Heart left ventricle (tissue), 16 donors: ENCODE data around the gene ANKRD30A. TPM values are rescaled to one million over a fixed set of nuclear protein-coding genes. Genes with fewer than 3 reads are reported as not detected.

Experiments used
- ATAC-seq, 4 donors: fragments of 200-7000 bp; cut with Tn5 transposase; one replicate each; pipeline ENCODE4 v1.9.1; 2020 to 2022; ENCODE audit warnings: moderate library complexity in 4 of 4, mild to moderate bottlenecking in 3 of 4, moderate number of reproducible peaks in 1 of 4
- DNase-seq, 5 donors: peaks; one replicate each; pipeline ENCODE4 v3.0.0-alpha.2; 2020
- H3K27ac ChIP-seq, 12 donors: fragments of 200-600 bp; sonication (generic) in 4 of 12; one replicate each; pipeline versions ENCODE4 v1.5.0 to v1.8.0; 2016 to 2022; ENCODE audit warnings: mild to moderate bottlenecking in 2 of 12
- H3K27me3 ChIP-seq, 9 donors: fragments of 200-600 bp; sonication (generic) in 2 of 9; one replicate each; pipeline versions ENCODE4 v1.5.1 to v1.8.0; 2016 to 2022; ENCODE audit warnings: mild to moderate bottlenecking in 3 of 9
- H3K36me3 ChIP-seq, 9 donors: fragments of 200-600 bp; sonication (generic) in 2 of 9; one replicate each; pipeline versions ENCODE4 v1.5.0 to v1.8.0; 2018 to 2022; ENCODE audit warnings: mild to moderate bottlenecking in 2 of 9
- H3K4me1 ChIP-seq, 12 donors: fragments of 200-600 bp; sonication (generic) in 4 of 12; one replicate each; pipeline versions ENCODE4 v1.5.0 to v1.8.0; 2016 to 2022; ENCODE audit warnings: mild to moderate bottlenecking in 3 of 12
- H3K4me3 ChIP-seq, 12 donors: fragments of 200-600 bp; sonication (generic) in 4 of 12; one replicate each; pipeline versions ENCODE4 v1.5.0 to v1.8.0; 2017 to 2022; ENCODE audit warnings: mild to moderate bottlenecking in 9 of 12, moderate library complexity in 4 of 12
- H3K9me3 ChIP-seq, 12 donors: fragments of 200-600 bp; sonication (generic) in 4 of 12; one replicate each; pipeline versions ENCODE4 v1.5.0 to v1.8.0; 2016 to 2022; ENCODE audit warnings: mild to moderate bottlenecking in 1 of 12
- POLR2A ChIP-seq, 2 donors: fragments of 450-650 bp; IDR thresholded peaks; one replicate each; pipeline ENCODE4 v1.6.1; 2017; ENCODE audit warnings: antibody characterized with exemption in 2 of 2, mild to moderate bottlenecking in 2 of 2, moderate library complexity in 2 of 2
- WGBS, 4 donors: extraction: QIAGEN DNeasy Blood & Tissue Kit in 2 of 4; methylation state at CpG; one replicate each; pipeline versions ENCODE4 v1.1.5 to v1.1.7; 2013 to 2018; 5-methylcytosine and 5-hydroxymethylcytosine counted together
- intact Hi-C, 10 donors: fragments of 100-400 bp; cut with DNase I; formaldehyde crosslinking; loops; one replicate each; pipeline versions ENCODE4 v1.11.1 to v1.14.2; 2022
- polyA plus RNA-seq, 2 donors: library from polyadenylated mRNA; stranded (reverse); fragments of 200-250 nt; gene quantifications; one replicate each; pipeline ENCODE4 v1.2.3, GENCODE V29; 2013
- total RNA-seq, 9 donors: library from RNA; depleted of rRNA in 2 of 9; stranded (reverse); fragments of >200 nt in 2 of 9; fragmentation: NEBNext Ultra II Directional in 3 of 9; extraction: Animal tissue kit (Norgen Biotek cat#: 25700) in 3 of 9; gene quantifications; one replicate each; pipeline versions ENCODE4 v1.1.0 to v1.2.4, GENCODE V29; 2016 to 2023
- TF ChIP-seq, protein P1 (sequence below), 12 donors: fragments of 200-600 bp; sonication (generic) in 4 of 12; IDR thresholded peaks; one replicate each; pipeline versions ENCODE4 v1.5.0 to v1.8.0; 2018 to 2022; ENCODE audit warnings: antibody characterized with exemption in 12 of 12, mild to moderate bottlenecking in 5 of 12
- donor health status: ischemic (EF 13 %, LVEDD 7.1; RV severe dilation, severe dysfunction).
- donor health status: healthy with polysubstance abuse.
- donor health status: DM: no; HTN: yes; CAD: no.
- donor health status: DM: no; HTN: no; CAD: no.
- donor health status: ischemic (EF 25% LVEDD 6.9; RV normal size, moderate dysfunction).
- donor health status: ischemic (EF 25% LVEDD 5.7; RV mildly dilated, moderate dysfunction).
- donor health status: healthy.
- donor health status: DM: yes; HTN: yes; CAD: no.
- donor health status: ischemic (EF 35%, LVEDD 5.7; RV mildly dilated, moderate dysfunction).
- donor health status: nonischemic (EF 11% LVEDD 7.7; RV severe dilation, severe dysfunction).
- donor health status: DM: yes; HTN: yes; CAD: no.
- donor health status: PGD.
- donor health status: ischemic (EF 29% LVEDD 5.4; RV normal size, mild dysfunction).
- donor health status: nonischemic (EF 23%, LVEDD 6.1; RV moderate dilation, normal function).

The ANKRD30A gene
- total and polyA plus RNA-seq, 11 donors, result not detected

GRCh38 chr10:37226524-37226923 is 101.1 kb downstream of the ANKRD30A start:
- no peaks in the 10 kb centered on the region for H3K27me3 ChIP-seq
- no peak for ATAC-seq
- intact Hi-C loops, result no loop called here

DNA sequence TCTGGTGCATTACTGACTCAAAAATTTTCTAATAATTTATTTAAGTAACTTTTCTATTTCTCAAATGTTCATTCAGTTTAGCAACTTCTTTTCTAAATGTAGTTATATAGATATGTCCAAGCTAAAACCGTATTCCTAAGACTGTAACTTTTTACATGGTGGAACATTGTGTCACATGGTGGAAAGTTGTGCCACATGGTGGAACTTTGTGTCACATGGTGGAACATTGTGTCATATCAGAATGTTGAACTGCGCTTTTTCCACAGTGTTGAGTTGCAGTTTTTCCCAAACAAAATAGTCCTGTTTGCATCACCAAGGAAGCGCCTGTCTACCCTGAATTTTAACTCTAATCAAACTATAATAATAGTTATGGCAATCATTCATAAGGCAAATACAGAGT is 109.3 kb downstream of the ANKRD30A start:
- no peaks in the 10 kb centered on the region for H3K4me1 ChIP-seq
- H3K9me3 ChIP-seq, result no peaks in the 10 kb centered on the region
- intact Hi-C loops, result no loop called here
- no peaks in the 10 kb centered on the region for H3K27me3 ChIP-seq
- H3K4me3 ChIP-seq, result no peak overlapping the region
- H3K36me3 ChIP-seq, result no peaks in the 10 kb centered on the region
- DNase-seq (no peak), ATAC-seq (no peak)
- WGBS, 4 donors, result 74 to 79% (median 77%) methylated on average over 3 of the region's 3 CpGs
- TF ChIP-seq POLR2A (IDR thresholded peaks at IDR 0.05), result no peak
- TF ChIP-seq, protein P1, sequence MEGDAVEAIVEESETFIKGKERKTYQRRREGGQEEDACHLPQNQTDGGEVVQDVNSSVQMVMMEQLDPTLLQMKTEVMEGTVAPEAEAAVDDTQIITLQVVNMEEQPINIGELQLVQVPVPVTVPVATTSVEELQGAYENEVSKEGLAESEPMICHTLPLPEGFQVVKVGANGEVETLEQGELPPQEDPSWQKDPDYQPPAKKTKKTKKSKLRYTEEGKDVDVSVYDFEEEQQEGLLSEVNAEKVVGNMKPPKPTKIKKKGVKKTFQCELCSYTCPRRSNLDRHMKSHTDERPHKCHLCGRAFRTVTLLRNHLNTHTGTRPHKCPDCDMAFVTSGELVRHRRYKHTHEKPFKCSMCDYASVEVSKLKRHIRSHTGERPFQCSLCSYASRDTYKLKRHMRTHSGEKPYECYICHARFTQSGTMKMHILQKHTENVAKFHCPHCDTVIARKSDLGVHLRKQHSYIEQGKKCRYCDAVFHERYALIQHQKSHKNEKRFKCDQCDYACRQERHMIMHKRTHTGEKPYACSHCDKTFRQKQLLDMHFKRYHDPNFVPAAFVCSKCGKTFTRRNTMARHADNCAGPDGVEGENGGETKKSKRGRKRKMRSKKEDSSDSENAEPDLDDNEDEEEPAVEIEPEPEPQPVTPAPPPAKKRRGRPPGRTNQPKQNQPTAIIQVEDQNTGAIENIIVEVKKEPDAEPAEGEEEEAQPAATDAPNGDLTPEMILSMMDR (IDR thresholded peaks at IDR 0.05), result no peak
- no peak overlapping the region for H3K27ac ChIP-seq

More at GRCh38 chr10:37226524-37226923, 101.1 kb downstream of the ANKRD30A start:
- Histone ChIP-seq H3K4me3 (no peak overlapping the region), H3K4me1 (no peaks in the 10 kb centered on the region), H3K36me3 (no peaks in the 10 kb centered on the region), H3K9me3 (no peaks in the 10 kb centered on the region), H3K27ac (no peak overlapping the region)
- DNase-seq, result no peak
- TF ChIP-seq POLR2A (IDR thresholded peaks at IDR 0.05), result no peak
- TF ChIP-seq, protein P1 (IDR thresholded peaks at IDR 0.05), result no peak

DNA sequence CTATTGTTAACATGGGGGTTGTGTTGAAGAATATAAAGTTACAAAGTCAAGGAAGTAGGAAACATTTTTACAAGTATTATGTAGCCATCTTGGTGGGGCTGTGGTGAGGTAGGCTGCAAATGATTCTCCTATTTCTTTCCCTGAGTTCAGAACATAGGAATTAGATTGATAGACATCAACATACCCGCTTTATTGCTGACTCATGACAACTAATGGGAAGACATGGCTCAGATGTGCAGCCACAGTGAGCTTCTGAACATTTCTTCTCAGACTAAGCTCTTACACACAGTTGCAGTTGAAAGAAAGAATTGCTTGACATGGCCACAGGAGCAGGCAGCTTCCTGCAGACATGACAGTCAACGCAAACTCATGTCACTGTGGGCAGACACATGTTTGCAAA is 110.7 kb downstream of the ANKRD30A start:
- intact Hi-C loops, result no loop called here
- no peak for TF ChIP-seq POLR2A (IDR thresholded peaks at IDR 0.05)
- TF ChIP-seq, protein P1 (IDR thresholded peaks at IDR 0.05), result no peak
- ATAC-seq (no peak), DNase-seq (no peak)
- H3K27me3 ChIP-seq, result no peaks in the 10 kb centered on the region
- H3K27ac ChIP-seq, result no peak overlapping the region
- H3K4me3 ChIP-seq, result no peak overlapping the region
- 61 to 73% (median 66%) methylated on average over 2 of the region's 2 CpGs for WGBS, 4 donors
- no peaks in the 10 kb centered on the region for H3K4me1 ChIP-seq
- H3K36me3 ChIP-seq, result no peaks in the 10 kb centered on the region
- H3K9me3 ChIP-seq, result no peaks in the 10 kb centered on the region

DNA sequence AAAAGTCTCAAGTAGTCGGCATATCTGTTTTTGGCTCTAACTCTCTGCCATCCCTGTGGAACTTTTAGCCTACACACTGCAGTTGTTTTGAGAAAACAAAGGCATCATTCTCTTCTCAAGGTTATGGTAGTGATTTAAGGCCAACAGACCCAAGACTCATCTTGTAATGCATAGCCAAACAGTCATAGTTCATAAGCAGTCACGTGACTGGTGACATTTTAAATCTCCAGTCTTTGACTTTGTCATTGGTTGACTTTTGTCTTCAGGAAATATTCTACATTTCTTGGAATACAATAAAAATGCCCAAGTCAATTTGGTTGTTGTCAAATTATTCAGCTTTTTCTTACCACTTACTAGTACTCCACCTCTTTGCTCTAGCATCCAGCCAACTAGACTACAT is 114.8 kb downstream of the ANKRD30A start:
- ATAC-seq (no peak), DNase-seq (no peak)
- 57 to 73% (median 63%) methylated on average over 2 of the region's 2 CpGs for WGBS, 4 donors
- Histone ChIP-seq H3K4me3 (no peak overlapping the region), H3K9me3 (no peaks in the 10 kb centered on the region), H3K4me1 (no peaks in the 10 kb centered on the region), H3K27ac (no peak overlapping the region), H3K27me3 (no peaks in the 10 kb centered on the region), H3K36me3 (no peaks in the 10 kb centered on the region)
- intact Hi-C loops, result no loop called here
- no peak for TF ChIP-seq POLR2A (IDR thresholded peaks at IDR 0.05)
- TF ChIP-seq, protein P1 (IDR thresholded peaks at IDR 0.05), result no peak
